ENCODE results near the gene PTPRM. TPM values are rescaled to one million over a fixed set of nuclear protein-coding genes. Genes with fewer than 3 reads are reported as not detected.
A peak's percentile ranks its signal among the peaks of the same experiment; 100 is the strongest.

PTPRM gene
- polyA plus RNA-seq, 3 donors = 0.04 to 2.1 (median 0.66) TPM

DNA sequence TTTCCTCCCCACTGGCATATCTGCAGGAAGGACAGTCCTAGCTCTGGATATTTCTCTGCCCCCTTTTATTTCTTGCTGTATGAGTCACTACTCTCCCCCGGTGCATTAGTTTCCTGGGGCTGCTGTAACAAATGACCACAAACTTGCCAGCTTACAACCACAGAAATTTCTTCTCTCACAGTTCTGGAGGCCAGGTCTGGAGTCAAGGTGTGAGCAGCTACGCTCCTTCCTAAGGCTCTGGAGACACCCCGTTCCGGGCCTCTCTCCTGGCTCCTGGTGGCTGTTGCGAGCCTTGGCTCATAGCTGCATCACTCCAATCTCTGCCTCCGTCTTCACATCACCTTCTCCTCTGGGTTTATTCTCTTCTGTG, 34.1 kb downstream of the PTPRM start:
- Histone ChIP-seq H3K36me3 (replicated peaks in 1 of 2; ENCODE audit: control insufficient read depth in 1 of 2, insufficient read depth in 2 of 2, low read length in 2 of 2) (no peaks in the 10 kb centered on the region), H3K9me3 (replicated peaks in 1 of 2; ENCODE audit: control insufficient read depth in 1 of 2, insufficient read depth in 1 of 2, low read length in 2 of 2) (peaks cover 0 to 2% of the 10 kb centered on the region in 2 donors), H3K79me2 (ENCODE audit: insufficient read depth, low read length) (no peaks in the 10 kb centered on the region), H3K4me2 (replicated peaks; ENCODE audit: extremely low read depth, low read length, poor library complexity, severe bottlenecking) (no peak overlapping the region), H3K4me1 (ENCODE audit: control insufficient read depth in 1 of 2, insufficient read depth in 2 of 2, low read length in 2 of 2) (no peaks in the 10 kb centered on the region), H3K9ac (ENCODE audit: insufficient read depth, low read length, poor library complexity, severe bottlenecking) (no peak overlapping the region), H3K27ac (ENCODE audit: low read depth in 1 of 2, low read length in 2 of 2) (no peak overlapping the region), H2AFZ (ENCODE audit: insufficient read depth, low read depth, low read length, poor library complexity, severe bottlenecking) (no peak overlapping the region), H3K4me3 (replicated peaks in 1 of 3; ENCODE audit: low read depth in 2 of 3, low read length in 3 of 3) (no peak overlapping the region), H3K27me3 (ENCODE audit: control insufficient read depth in 2 of 2, insufficient read depth in 2 of 2, low read length in 2 of 2) (no peaks in the 10 kb centered on the region), H4K20me1 (ENCODE audit: insufficient read depth, low read length) (no peaks in the 10 kb centered on the region)
- Mint-ChIP-seq H3K4me1 (peaks cover 4% of the 10 kb centered on the region), H3K27me3 (ENCODE audit: low read depth in 3 of 3) (peaks cover 2 to 3% (median 2%) of the 10 kb centered on the region in 3 donors), H3K9me3 (peaks cover 0 to 7% (median 2%) of the 10 kb centered on the region in 7 donors), H3K27ac (no peak overlapping the region), H3K36me3 (no peaks in the 10 kb centered on the region), H3K4me3 (no peak overlapping the region)
- DNase-seq = no peak
- intact Hi-C loops (cut with micrococcal nuclease) = no loop called here
- 67% methylated on average over 4 of the region's 6 CpGs for WGBS (ENCODE audit: insufficient coverage)
- TF ChIP-seq, protein P1, sequence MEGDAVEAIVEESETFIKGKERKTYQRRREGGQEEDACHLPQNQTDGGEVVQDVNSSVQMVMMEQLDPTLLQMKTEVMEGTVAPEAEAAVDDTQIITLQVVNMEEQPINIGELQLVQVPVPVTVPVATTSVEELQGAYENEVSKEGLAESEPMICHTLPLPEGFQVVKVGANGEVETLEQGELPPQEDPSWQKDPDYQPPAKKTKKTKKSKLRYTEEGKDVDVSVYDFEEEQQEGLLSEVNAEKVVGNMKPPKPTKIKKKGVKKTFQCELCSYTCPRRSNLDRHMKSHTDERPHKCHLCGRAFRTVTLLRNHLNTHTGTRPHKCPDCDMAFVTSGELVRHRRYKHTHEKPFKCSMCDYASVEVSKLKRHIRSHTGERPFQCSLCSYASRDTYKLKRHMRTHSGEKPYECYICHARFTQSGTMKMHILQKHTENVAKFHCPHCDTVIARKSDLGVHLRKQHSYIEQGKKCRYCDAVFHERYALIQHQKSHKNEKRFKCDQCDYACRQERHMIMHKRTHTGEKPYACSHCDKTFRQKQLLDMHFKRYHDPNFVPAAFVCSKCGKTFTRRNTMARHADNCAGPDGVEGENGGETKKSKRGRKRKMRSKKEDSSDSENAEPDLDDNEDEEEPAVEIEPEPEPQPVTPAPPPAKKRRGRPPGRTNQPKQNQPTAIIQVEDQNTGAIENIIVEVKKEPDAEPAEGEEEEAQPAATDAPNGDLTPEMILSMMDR (IDR thresholded peaks at IDR 0.05) = no peak

DNA sequence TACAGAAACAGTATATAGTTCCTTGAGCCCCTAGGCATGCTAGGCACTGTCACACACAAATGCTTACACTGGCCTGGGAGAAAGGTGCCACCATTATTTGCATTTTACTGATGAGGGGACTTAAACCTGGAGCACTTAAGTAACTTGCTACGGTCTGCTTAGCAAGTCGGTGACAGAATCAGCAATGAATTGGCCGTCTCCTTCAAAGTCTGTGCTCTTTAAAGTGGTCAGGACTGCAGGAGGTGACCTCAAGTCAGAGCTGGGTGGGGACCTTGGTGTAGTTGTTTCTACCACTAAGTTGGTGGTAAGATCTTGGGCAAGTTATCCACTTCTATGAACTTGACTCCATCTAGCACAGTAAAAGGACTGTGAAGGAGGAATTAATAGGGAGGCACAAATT, 34.8 kb downstream of the PTPRM start:
- Mint-ChIP-seq H3K27ac (peak overlapping the region in 1 of 7 donors; percentile 5), H3K4me3 (no peak overlapping the region), H3K27me3 (ENCODE audit: low read depth in 3 of 3) (peaks cover 0 to 3% (median 2%) of the 10 kb centered on the region in 3 donors), H3K4me1 (peaks cover 4% of the 10 kb centered on the region), H3K36me3 (no peaks in the 10 kb centered on the region), H3K9me3 (peaks cover 0 to 7% (median 2%) of the 10 kb centered on the region in 7 donors)
- no peak for DNase-seq
- TF ChIP-seq, protein P1 (IDR thresholded peaks at IDR 0.05) = no peak
- no peaks in the 10 kb centered on the region for H3K4me1 ChIP-seq (ENCODE audit: control insufficient read depth in 1 of 2, insufficient read depth in 2 of 2, low read length in 2 of 2)
- H3K4me2 ChIP-seq (replicated peaks; ENCODE audit: extremely low read depth, low read length, poor library complexity, severe bottlenecking) = no peak overlapping the region
- no peaks in the 10 kb centered on the region for H4K20me1 ChIP-seq (ENCODE audit: insufficient read depth, low read length)
- H3K4me3 ChIP-seq (replicated peaks in 1 of 3; ENCODE audit: low read depth in 2 of 3, low read length in 3 of 3) = no peak overlapping the region
- H2AFZ ChIP-seq (ENCODE audit: insufficient read depth, low read depth, low read length, poor library complexity, severe bottlenecking) = no peak overlapping the region
- H3K27me3 ChIP-seq (ENCODE audit: control insufficient read depth in 2 of 2, insufficient read depth in 2 of 2, low read length in 2 of 2) = no peaks in the 10 kb centered on the region
- no peaks in the 10 kb centered on the region for H3K79me2 ChIP-seq (ENCODE audit: insufficient read depth, low read length)
- H3K9ac ChIP-seq (ENCODE audit: insufficient read depth, low read length, poor library complexity, severe bottlenecking) = no peak overlapping the region
- no peaks in the 10 kb centered on the region for H3K36me3 ChIP-seq (replicated peaks in 1 of 2; ENCODE audit: control insufficient read depth in 1 of 2, insufficient read depth in 2 of 2, low read length in 2 of 2)
- intact Hi-C loops (cut with micrococcal nuclease) = no loop called here
- WGBS (ENCODE audit: insufficient coverage) = 100% methylated on average over 2 of the region's 3 CpGs
- H3K9me3 ChIP-seq (replicated peaks in 1 of 2; ENCODE audit: control insufficient read depth in 1 of 2, insufficient read depth in 1 of 2, low read length in 2 of 2) = peaks cover 0 to 2% of the 10 kb centered on the region in 2 donors
- H3K27ac ChIP-seq (ENCODE audit: low read depth in 1 of 2, low read length in 2 of 2) = no peak overlapping the region
